Progenitor cell of endocrine pancreas (in vitro differentiated cells): ENCODE results near the gene MRPL10. TPM values are rescaled to one million over a fixed set of nuclear protein-coding genes. Genes with fewer than 3 reads are reported as not detected.
A peak's percentile ranks its signal among the peaks of the same experiment; 100 is the strongest.

Source experiments
- DNase-seq: peaks from one replicate; pipeline ENCODE4 v3.0.0; 2021; ENCODE audit warnings: low spot score; ENCODE audit not compliant: unreplicated experiment
- H3K27ac Mint-ChIP-seq: 2 replicates; pipeline ENCODE4 v1.8.0; 2021; ENCODE audit warnings: mild to moderate bottlenecking, moderate library complexity, mixed read lengths
- H3K27me3 Mint-ChIP-seq: 2 replicates; pipeline ENCODE4 v1.8.0; 2021; ENCODE audit warnings: mixed read lengths
- H3K36me3 Mint-ChIP-seq: 2 replicates; pipeline ENCODE4 v1.8.0; 2022; ENCODE audit warnings: mixed read lengths; ENCODE audit not compliant: insufficient read depth
- H3K4me1 Mint-ChIP-seq: 2 replicates; pipeline ENCODE4 v1.8.0; 2021; ENCODE audit warnings: low read depth, mixed read lengths
- H3K4me3 Mint-ChIP-seq: 2 replicates; pipeline ENCODE4 v1.8.0; 2021; ENCODE audit warnings: low read depth, mild to moderate bottlenecking, moderate library complexity, mixed read lengths
- H3K9me3 Mint-ChIP-seq: 2 replicates; pipeline ENCODE4 v1.8.0; 2021; ENCODE audit warnings: low read depth, mixed read lengths
- total RNA-seq: library from RNA; stranded (reverse); gene quantifications from 2 replicates; pipeline ENCODE4 v1.2.1, GENCODE V29; 2021
- TF ChIP-seq, protein P1 (sequence below): fragments of 200-600 bp; sonication (generic); IDR thresholded peaks from one replicate; pipeline ENCODE4 v1.5.0; 2021; ENCODE audit warnings: antibody characterized with exemption, mild to moderate bottlenecking; ENCODE audit not compliant: unreplicated experiment

The MRPL10 gene
- total RNA-seq, 1 donor from 2014 or later: 41.1 TPM

DNA sequence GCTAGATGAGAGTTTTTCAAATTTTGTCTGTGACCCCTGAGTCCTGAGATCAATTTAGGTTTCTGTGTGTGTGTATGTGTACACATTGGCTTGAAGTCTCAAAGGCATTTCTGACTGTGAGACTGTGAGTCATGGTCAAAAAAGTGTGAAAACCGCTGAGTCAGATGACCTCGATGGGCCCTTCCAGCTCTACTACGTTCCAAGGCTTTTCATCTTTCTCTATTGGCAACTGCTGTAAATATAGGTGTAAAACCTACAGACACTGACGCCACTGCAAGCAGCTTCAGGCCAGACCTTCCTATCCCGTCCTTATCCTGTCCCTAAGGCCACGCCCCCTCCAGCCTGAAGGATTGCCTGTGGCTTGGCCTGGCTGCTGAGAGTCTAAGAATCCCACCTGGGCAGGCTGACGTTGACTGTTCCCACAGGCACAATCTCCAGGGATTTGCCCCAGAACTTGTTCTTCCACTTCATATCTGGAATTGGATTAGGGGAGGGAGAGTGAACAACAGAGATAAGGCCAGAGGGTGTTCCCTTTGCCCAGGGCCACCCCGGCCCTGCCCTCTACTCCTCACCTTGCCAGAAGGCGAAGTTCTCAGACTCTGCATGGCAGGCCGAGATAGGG lies 21.0 kb downstream of the MRPL10 start:
- TF ChIP-seq, protein P1, sequence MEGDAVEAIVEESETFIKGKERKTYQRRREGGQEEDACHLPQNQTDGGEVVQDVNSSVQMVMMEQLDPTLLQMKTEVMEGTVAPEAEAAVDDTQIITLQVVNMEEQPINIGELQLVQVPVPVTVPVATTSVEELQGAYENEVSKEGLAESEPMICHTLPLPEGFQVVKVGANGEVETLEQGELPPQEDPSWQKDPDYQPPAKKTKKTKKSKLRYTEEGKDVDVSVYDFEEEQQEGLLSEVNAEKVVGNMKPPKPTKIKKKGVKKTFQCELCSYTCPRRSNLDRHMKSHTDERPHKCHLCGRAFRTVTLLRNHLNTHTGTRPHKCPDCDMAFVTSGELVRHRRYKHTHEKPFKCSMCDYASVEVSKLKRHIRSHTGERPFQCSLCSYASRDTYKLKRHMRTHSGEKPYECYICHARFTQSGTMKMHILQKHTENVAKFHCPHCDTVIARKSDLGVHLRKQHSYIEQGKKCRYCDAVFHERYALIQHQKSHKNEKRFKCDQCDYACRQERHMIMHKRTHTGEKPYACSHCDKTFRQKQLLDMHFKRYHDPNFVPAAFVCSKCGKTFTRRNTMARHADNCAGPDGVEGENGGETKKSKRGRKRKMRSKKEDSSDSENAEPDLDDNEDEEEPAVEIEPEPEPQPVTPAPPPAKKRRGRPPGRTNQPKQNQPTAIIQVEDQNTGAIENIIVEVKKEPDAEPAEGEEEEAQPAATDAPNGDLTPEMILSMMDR: no peak
- Mint-ChIP-seq H3K4me1 (peaks cover 30% of the 10 kb centered on the region), H3K36me3 (peaks cover 12% of the 10 kb centered on the region), H3K4me3 (peak overlapping the region; percentile 22), H3K27me3 (no peaks in the 10 kb centered on the region), H3K27ac (peak overlapping the region; percentile 94), H3K9me3 (no peaks in the 10 kb centered on the region)
- DNase-seq: peak; percentile 42

DNA sequence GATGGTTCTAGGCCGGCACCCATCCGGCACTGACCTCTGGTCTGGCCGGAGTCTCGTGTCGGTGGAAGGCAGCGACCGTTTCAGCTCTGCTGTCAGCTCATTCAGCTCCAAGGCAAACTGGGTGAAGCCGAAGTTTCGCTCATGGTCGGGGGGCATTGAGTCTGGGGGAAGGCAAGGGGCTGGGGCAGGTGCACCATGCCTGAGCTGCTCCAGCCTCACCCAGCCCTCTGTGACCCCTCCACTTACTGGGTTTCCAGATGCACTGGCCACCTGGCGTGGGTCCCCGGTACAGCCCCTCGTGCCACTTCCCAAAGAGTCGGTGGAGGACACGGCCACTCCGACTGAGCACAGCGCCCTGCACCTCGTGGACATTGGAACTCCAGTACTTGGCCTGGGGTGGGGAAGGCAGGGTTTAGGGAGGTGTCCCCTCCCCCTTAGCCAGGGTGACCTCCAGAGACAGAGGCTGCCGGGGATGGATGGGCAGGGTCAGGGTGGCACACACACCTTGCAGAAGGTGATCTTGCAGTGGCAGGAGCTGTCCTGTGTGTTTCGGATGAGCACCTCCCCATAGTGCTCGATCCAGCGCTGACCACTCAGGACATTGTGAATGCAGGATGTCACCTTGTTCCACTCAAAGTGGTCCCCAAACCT lies 22.4 kb downstream of the MRPL10 start:
- TF ChIP-seq, protein P1: no peak
- Mint-ChIP-seq H3K36me3 (peaks cover 12% of the 10 kb centered on the region), H3K4me1 (peaks cover 30% of the 10 kb centered on the region), H3K27ac (no peak overlapping the region), H3K27me3 (peaks cover 7% of the 10 kb centered on the region), H3K9me3 (no peaks in the 10 kb centered on the region), H3K4me3 (no peak overlapping the region)
- no peak for DNase-seq

DNA sequence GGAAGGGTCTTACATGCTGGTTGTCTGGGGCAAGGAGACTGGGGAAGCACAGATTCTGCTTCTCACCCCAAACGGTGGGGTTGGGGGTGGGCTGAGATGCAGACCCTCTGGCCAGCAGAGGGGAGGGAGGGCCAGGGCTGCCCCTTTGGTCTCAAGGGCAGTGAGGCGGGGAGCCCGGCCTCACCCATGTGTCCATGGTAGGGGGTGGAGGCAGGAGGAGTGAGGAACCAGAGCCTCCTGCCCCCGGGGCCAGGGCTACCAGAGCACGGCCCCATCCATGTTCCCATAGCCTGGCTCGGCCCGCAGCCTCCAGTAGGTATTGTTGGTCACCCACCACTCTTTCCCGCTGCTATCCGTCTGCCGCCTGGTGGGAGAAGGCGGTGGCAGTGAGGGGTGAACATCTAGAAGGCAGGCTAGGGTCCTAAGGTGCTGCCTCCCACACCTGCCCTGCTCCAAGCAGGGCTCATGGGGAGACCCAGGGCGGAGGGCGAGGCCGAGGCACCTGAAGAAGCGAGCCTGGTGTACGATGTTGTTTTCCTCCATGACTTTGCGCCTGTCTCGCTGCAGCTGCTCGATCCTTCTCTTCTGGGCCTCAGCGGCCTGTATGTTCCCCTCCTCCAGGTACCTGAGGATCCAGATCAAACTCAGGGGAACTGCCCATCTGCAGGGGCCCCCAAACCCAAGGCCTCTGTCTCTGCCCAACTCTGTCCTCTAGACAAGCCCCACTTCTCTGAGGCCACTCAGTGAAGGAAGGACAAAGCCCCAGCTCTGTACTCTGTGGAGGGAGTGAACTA lies 23.1 kb downstream of the MRPL10 start:
- H3K27ac Mint-ChIP-seq: no peak overlapping the region
- H3K4me3 Mint-ChIP-seq: no peak overlapping the region
- H3K36me3 Mint-ChIP-seq: peaks cover 12% of the 10 kb centered on the region
- H3K4me1 Mint-ChIP-seq: peaks cover 30% of the 10 kb centered on the region
- TF ChIP-seq, protein P1: no peak
- H3K9me3 Mint-ChIP-seq: no peaks in the 10 kb centered on the region
- H3K27me3 Mint-ChIP-seq: peaks cover 15% of the 10 kb centered on the region
- no peak for DNase-seq

DNA sequence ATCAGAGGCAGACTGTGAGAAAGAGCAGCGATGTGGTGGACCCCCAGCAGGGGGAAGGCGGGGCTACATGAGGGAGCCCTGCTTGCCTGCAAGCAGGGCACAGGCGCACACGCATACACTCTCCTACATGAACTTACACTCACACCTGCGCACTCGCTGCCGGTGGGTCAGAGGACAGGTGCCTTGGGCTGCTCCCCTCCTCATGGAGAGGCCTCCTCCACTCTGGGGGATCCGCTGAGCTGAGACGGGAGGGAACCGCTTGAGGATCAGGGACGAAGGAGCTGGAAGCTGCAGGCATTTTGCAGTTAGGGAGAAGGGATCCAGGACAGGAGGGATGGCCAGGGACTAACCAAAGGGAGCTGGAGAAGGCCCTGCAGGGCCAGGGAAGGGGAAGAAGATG lies 23.9 kb downstream of the MRPL10 start:
- TF ChIP-seq, protein P1: no peak
- Mint-ChIP-seq H3K4me3 (no peak overlapping the region), H3K36me3 (peaks cover 9% of the 10 kb centered on the region), H3K27ac (no peak overlapping the region), H3K27me3 (peaks cover 22% of the 10 kb centered on the region), H3K9me3 (no peaks in the 10 kb centered on the region), H3K4me1 (peaks cover 30% of the 10 kb centered on the region)
- no peak for DNase-seq

DNA sequence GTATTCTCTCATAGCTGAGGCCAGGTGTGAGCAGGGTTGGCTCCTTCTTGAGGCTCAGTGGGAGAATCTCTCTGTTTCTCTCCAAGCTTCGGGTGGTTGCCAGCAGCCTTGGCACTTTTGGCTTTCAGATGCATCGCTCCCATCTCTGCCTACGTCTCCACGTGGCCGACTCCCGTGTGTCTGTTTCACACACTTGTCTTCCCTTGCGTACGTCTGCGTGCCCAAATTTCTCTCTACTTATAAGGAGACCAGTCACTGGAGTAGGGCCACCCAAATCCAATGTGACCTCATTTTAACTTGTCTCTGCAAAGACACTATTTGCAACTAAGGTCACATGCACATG lies 24.5 kb downstream of the MRPL10 start:
- Mint-ChIP-seq H3K27ac (no peak overlapping the region), H3K4me3 (no peak overlapping the region), H3K36me3 (peaks cover 8% of the 10 kb centered on the region), H3K9me3 (no peaks in the 10 kb centered on the region), H3K4me1 (peaks cover 27% of the 10 kb centered on the region), H3K27me3 (peaks cover 25% of the 10 kb centered on the region)
- TF ChIP-seq, protein P1: no peak
- no peak for DNase-seq
